Measurements from ENCODE around the gene MCAT. TPM values are rescaled to one million over a fixed set of nuclear protein-coding genes. Genes with fewer than 3 reads are reported as not detected.
"Not testable (repeated sequence)": the region's sequence is repeated elsewhere in the genome, so short reads cannot be mapped to it uniquely, and the experiment has no call there.

The MCAT gene
- total RNA-seq, 1 experiment from 2014 or later, result 23.4 TPM

- no peak for DNase-seq (ENCODE audit: low spot score)
- in situ Hi-C loops (cut with HindIII; ENCODE audit: low sequenced_read_pairs), result no loop called here
Measured at GRCh38 chr22:43157874-43158546, 14.8 kb upstream of the MCAT start.

GRCh38 chr22:43156413-43156812 lies 13.2 kb upstream of the MCAT start:
- DNase-seq (ENCODE audit: low spot score), result no peak
- in situ Hi-C loops (cut with HindIII; ENCODE audit: low sequenced_read_pairs), result no loop called here

- DNase-seq (ENCODE audit: low spot score), result no peak
- in situ Hi-C loops (cut with HindIII; ENCODE audit: low sequenced_read_pairs), result no loop called here
Measured at GRCh38 chr22:43155789-43156188, 12.6 kb upstream of the MCAT start.

- DNase-seq (ENCODE audit: low spot score), result no peak
- in situ Hi-C loops (cut with HindIII; ENCODE audit: low sequenced_read_pairs), result no loop called here
Measured at GRCh38 chr22:43154887-43155536, 11.8 kb upstream of the MCAT start.

- DNase-seq (ENCODE audit: low spot score), result no peak
- in situ Hi-C loops (cut with HindIII; ENCODE audit: low sequenced_read_pairs), result no loop called here
Measured at GRCh38 chr22:43153899-43154298, 10.7 kb upstream of the MCAT start.

DNA sequence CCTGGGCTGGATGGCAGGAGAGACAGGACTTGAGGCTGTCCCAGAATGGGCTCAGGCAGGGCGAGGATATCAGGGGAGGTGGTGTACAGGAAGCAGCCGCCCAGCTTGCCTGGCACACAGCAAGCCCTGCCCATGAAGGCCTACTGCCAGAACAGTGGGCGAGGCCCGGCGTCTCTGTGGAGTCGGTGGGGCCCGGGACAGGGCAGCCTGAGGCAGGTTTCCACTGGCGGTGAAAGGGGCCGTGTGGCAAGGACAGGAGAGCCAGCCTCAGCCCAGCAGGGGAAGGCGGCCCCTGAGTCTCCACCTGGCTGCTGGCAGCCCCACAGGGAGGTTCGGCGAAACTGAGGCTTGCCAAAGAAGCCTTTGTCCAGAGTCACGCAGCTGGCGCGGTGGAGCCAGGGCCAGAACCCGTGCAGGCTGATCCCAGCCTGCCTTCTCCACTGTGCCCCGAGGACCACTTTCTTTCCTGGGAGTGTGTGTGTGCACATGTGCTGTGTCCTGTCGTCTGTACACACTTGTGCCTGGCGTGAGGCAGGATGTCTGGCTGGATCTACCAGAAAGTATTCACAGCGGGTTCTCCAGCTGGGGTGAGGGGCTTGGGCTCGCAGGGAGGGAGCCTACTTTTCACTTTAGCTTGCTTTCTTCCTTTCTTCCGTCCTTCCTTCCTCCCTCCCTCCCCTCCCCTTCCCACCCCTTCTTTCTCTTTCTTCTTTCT lies 9.3 kb upstream of the MCAT start:
- in situ Hi-C loops (cut with HindIII; ENCODE audit: low sequenced_read_pairs), result no loop called here
- no peak for DNase-seq (ENCODE audit: low spot score)

DNA sequence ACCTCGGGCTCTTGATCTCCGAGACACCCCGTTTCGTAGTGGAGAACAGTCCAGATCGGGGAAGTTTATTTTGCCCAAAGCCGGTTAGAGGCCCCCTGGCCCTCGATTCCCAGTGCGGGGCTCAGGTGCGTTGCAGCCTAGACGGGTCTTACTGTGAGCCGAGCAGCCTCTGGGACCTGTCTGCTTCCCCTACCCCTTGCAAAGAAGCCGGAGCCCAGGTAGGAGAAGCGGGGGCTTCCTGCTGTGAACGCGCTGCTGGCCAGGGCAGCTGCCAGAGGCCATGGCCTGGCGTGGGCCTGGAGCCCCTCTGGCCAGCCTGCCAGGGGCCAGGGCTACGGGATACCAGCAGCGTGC lies 8.8 kb upstream of the MCAT start:
- no peak for DNase-seq (ENCODE audit: low spot score)
- in situ Hi-C loops (cut with HindIII; ENCODE audit: low sequenced_read_pairs), result no loop called here

GRCh38 chr22:43151251-43152002 lies 8.2 kb upstream of the MCAT start, which contains the start of gene TSPO:
Gene TSPO (plus strand): TSS chr22:43151559. CDS start chr22:43159239, 7,680 bp downstream.
- in situ Hi-C loops (cut with HindIII; ENCODE audit: low sequenced_read_pairs), result no loop called here
- no peak for DNase-seq (ENCODE audit: low spot score)

GRCh38 chr22:43150731-43151206 lies 7.6 kb upstream of the MCAT start:
- in situ Hi-C loops (cut with HindIII; ENCODE audit: low sequenced_read_pairs), result no loop called here
- DNase-seq (ENCODE audit: low spot score), result no peak

DNA sequence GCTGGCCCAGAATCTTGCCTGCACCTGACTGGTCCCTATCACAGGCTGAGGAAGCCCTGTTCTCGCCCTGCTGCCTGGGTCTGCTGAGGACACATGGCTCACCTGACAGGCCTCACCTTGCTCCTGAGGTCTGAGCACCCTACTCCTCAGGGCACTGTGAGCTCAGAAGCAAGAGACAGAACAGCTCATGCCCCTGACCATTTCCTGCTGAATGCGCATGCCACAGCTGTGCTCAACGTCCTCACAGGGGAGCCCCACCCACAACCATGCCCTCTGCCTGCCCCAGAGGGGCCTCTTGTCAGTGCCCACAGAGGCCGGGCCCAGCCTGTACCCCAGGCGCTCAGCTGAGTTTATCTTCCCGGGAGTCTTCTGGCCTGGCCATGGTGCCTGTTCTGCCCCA lies 5.4 kb upstream of the MCAT start:
- DNase-seq (ENCODE audit: low spot score), result no peak
- in situ Hi-C loops (cut with HindIII; ENCODE audit: low sequenced_read_pairs), result no loop called here

DNA sequence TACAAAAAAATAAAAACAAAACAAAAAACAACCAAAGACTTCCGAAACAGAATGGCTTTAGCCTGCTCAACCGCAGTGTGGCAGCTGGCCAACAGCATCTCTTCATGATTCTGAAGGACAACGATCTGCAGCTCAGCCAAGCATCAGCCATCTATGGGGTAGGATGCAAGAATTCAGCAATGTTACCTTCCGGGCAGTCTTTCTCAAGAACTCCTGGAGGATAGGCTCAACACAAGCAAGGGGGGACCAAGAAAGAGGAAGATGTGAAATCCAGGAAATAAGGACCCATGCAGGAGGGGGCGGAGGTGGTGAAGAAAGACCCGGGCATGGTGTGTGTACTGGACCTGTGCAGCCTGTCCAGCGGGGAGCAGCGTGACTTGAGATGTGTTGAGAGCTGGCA lies 4.6 kb upstream of the MCAT start:
- DNase-seq (ENCODE audit: low spot score), result no peak
- in situ Hi-C loops (cut with HindIII; ENCODE audit: low sequenced_read_pairs), result no loop called here

GRCh38 chr22:43146332-43146731 lies 3.1 kb upstream of the MCAT start:
- in situ Hi-C loops (cut with HindIII; ENCODE audit: low sequenced_read_pairs); DNase-seq (ENCODE audit: low spot score): not testable (repeated sequence)

DNA sequence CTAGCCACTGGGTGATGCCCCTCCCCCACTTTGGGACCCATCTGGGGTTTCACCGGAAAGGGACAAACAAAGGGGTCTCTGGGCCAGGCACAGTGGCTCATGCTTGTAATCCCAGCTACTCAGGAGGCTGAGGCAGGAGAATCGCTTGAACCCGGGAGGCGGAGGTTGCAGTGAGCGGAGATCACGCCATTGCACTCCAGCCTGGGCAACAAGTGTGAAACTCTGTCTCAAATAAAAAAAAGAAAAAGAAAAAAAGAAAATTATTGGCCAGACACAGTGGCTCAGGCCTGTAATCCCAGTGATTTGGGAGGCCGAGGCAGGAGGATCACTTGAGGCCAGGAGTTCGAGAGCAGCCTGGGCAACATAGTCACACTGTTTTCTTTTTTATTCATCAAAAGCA lies 2.2 kb upstream of the MCAT start:
- DNase-seq (ENCODE audit: low spot score); in situ Hi-C loops (cut with HindIII; ENCODE audit: low sequenced_read_pairs): not testable (repeated sequence)

DNA sequence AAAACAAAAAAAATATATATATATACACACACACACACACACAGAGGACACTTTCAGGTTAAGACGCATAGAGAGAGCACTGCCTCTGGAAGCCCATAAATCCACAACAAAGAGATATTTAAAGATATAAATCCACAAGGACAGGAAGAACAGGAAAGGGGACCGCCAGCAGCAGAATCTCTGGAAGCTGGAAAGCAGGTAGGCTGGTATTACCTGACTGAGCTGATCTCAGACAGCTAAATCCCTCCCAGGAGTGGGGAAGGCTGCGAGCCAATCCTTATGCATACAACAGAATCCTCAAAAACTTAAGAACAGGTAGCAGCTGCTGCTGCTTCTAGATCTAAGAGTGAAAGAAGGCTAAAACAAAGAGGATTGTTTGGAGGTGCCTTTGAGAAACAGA lies 1.8 kb upstream of the MCAT start:
- in situ Hi-C loops (cut with HindIII; ENCODE audit: low sequenced_read_pairs), result no loop called here
- DNase-seq (ENCODE audit: low spot score), result no peak

DNA sequence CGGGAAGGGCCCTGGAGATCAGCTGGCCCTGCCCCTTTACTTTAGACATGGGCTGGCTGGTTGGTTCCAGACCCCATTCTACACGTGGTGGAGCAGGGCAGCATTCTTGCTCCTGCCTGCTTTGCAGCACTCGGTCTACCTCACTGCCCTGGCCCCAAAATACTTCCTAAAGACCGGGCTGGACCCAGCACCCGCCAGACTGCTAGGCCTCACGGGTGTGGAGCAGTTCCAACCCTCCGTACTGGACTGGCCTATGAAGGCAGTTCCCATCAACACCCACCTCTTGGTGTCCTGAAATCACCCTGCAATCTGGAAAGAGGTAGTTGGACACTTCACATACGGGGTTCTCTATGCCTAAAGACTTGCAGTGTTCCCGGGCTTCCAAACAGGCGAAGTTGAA lies 6.4 kb downstream of the MCAT start:
- in situ Hi-C loops (cut with HindIII; ENCODE audit: low sequenced_read_pairs), result no loop called here
- DNase-seq (ENCODE audit: low spot score), result no peak

DNA sequence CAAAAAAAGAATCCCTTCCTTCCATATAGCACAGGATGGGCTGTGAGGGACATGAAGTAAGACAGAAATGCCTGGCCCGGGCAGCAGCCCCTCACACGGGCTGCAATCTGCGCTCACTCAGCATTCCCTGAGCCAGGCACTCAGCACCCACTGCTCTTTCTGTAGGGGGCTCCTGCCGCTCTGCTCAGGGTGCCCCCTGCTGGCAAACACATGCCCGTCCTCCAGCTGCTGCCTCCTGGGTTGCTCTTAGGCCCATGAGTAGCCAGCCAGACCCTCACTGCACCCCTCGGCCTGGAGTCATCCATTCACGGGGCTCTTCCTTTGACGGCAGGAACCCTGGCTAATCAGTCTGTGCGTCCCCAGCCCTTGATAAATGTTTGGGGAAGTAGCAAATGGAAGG lies 6.9 kb downstream of the MCAT start:
- in situ Hi-C loops (cut with HindIII; ENCODE audit: low sequenced_read_pairs), result no loop called here
- DNase-seq (ENCODE audit: low spot score), result no peak

GRCh38 chr22:43135565-43135964 lies 7.6 kb downstream of the MCAT start:
- in situ Hi-C loops (cut with HindIII; ENCODE audit: low sequenced_read_pairs), result no loop called here
- no peak for DNase-seq (ENCODE audit: low spot score)

GRCh38 chr22:43134553-43134952 lies 8.6 kb downstream of the MCAT start:
- DNase-seq (ENCODE audit: low spot score), result no peak
- in situ Hi-C loops (cut with HindIII; ENCODE audit: low sequenced_read_pairs), result no loop called here

DNA sequence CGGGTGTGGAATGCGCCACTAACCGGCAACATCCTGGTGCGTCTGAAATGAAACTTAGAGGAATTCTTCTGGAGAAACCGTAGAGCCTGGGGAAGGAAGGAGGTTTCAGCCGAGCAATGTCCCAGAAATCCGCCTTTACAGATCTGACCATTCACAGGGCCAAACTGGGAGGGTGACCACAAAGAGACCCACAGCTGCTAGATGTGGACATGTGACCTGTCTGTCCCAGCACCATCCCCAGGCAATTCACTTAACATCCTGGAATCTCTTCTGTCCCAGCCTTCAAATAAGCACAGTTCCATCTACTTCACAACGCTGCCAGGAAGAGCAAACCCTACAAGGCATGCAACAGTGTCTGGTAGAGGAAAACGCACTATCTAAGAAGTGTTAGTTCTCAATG lies 9.8 kb downstream of the MCAT start:
- in situ Hi-C loops (cut with HindIII; ENCODE audit: low sequenced_read_pairs), result no loop called here
- no peak for DNase-seq (ENCODE audit: low spot score)

All from G401 (cell line).